Stimulated activated CD4-positive, alpha-beta T cell treated with anti-CD3 and anti-CD28 coated beads, Interleukin-12 subunit alpha, Interleukin-12 subunit beta, amount 100 ng/mL, for 4 hours (primary cell): Measurements from ENCODE around the gene TNFRSF14.
"Not testable (repeated sequence)": the region's sequence is repeated elsewhere in the genome, so short reads cannot be mapped to it uniquely, and the experiment has no call there.

Experiments used
- DNase-seq: peaks from one replicate; pipeline ENCODE4 v3.0.0-alpha.2; 2020

The TNFRSF14 gene

GRCh38 chr1:2555634-2556276 is 416 bp upstream of the TNFRSF14 start:
- DNase-seq = peak; percentile 60

GRCh38 chr1:2556678-2557481 is 709 bp downstream of the TNFRSF14 start:
- peak; percentile 26 for DNase-seq

GRCh38 chr1:2557482-2558400 is 1.6 kb downstream of the TNFRSF14 start:
- no peak for DNase-seq

GRCh38 chr1:2558420-2558819 is 2.2 kb downstream of the TNFRSF14 start:
- DNase-seq = no peak

- no peak for DNase-seq
Measured at GRCh38 chr1:2558861-2559260, 2.7 kb downstream of the TNFRSF14 start.

GRCh38 chr1:2559509-2560298 is 3.5 kb downstream of the TNFRSF14 start:
- no peak for DNase-seq

- DNase-seq = no peak
Measured at GRCh38 chr1:2560299-2561073, 4.3 kb downstream of the TNFRSF14 start.

- no peak for DNase-seq
Measured at GRCh38 chr1:2561446-2561845, 5.3 kb downstream of the TNFRSF14 start.

- DNase-seq = no peak
Measured at GRCh38 chr1:2561898-2562895, 6.0 kb downstream of the TNFRSF14 start.

- no peak for DNase-seq
Measured at GRCh38 chr1:2563205-2563604, 7.0 kb downstream of the TNFRSF14 start.

GRCh38 chr1:2564006-2564814 is 8.0 kb downstream of the TNFRSF14 start:
- no peak for DNase-seq

GRCh38 chr1:2564815-2565374 is 8.7 kb downstream of the TNFRSF14 start:
- no peak for DNase-seq

GRCh38 chr1:2566101-2567045 is 10.2 kb downstream of the TNFRSF14 start:
- DNase-seq = no peak

GRCh38 chr1:2567083-2567679 is 11.0 kb downstream of the TNFRSF14 start:
- no peak for DNase-seq

- DNase-seq = not testable (repeated sequence)
Measured at GRCh38 chr1:2568187-2568816, 12.1 kb downstream of the TNFRSF14 start.

- no peak for DNase-seq
Measured at GRCh38 chr1:2569060-2569459, 12.9 kb downstream of the TNFRSF14 start.

GRCh38 chr1:2569703-2570102 is 13.5 kb downstream of the TNFRSF14 start:
- DNase-seq = not testable (repeated sequence)
